Neural cell (in vitro differentiated cells): ENCODE results near the gene EN1. TPM values are rescaled to one million over a fixed set of nuclear protein-coding genes. Genes with fewer than 3 reads are reported as not detected.

ENCODE experiments used
- H2AFZ ChIP-seq: fragments of 200-600, 300-800 bp; sonication (generic), shearing (Covaris generic); 2 replicates; pipeline ENCODE4 v1.6.0; 2014; ENCODE audit warnings: low read depth, mild to moderate bottlenecking, antibody characterized with exemption, low read length, moderate library complexity
- H3F3A ChIP-seq: fragments of 200-600 bp; shearing (Covaris generic); 2 replicates; pipeline ENCODE4 v1.6.1; 2016; ENCODE audit warnings: mild to moderate bottlenecking, moderate library complexity, mixed read lengths, antibody characterized with exemption, low read length; ENCODE audit not compliant: insufficient read depth, poor library complexity, severe bottlenecking
- H3K27ac ChIP-seq: fragments of 200-600, 300-800 bp; sonication (generic), shearing (Covaris generic); 2 replicates; pipeline ENCODE4 v1.5.1; 2014; ENCODE audit warnings: mild to moderate bottlenecking, low read length, moderate library complexity
- H3K27me3 ChIP-seq: fragments of 300-800, 200-600 bp; sonication (generic), shearing (Covaris generic); 2 replicates; pipeline ENCODE4 v1.6.0; 2014; ENCODE audit warnings: mild to moderate bottlenecking, low read depth, low read length, moderate library complexity; ENCODE audit not compliant: insufficient read depth
- H3K36me3 ChIP-seq: fragments of 300-800, 200-600 bp; sonication (generic), shearing (Covaris generic); 2 replicates; pipeline ENCODE4 v1.5.1; 2014; ENCODE audit warnings: mild to moderate bottlenecking, antibody characterized with exemption, low read length, moderate library complexity; ENCODE audit not compliant: insufficient read depth
- H3K4me2 ChIP-seq: fragments of 300-800, 200-600 bp; sonication (generic), shearing (Covaris generic); 2 replicates; pipeline ENCODE4 v1.6.0; 2014; ENCODE audit warnings: mild to moderate bottlenecking, low read length
- H3K4me3 ChIP-seq: fragments of 300-800, 200-600 bp; sonication (generic), shearing (Covaris generic); 2 replicates; pipeline ENCODE4 v1.5.1; 2014; ENCODE audit warnings: mild to moderate bottlenecking, low read length, moderate library complexity
- H3K79me2 ChIP-seq: fragments of 200-600 bp; shearing (Covaris generic); replicated peaks from 2 replicates; pipeline ENCODE4 v1.6.0; 2014; ENCODE audit warnings: mild to moderate bottlenecking, low read length, moderate library complexity; ENCODE audit not compliant: insufficient read depth
- H3K9ac ChIP-seq: fragments of 300-800, 200-600 bp; sonication (generic), shearing (Covaris generic); 2 replicates; pipeline ENCODE4 v1.6.1; 2016; ENCODE audit warnings: mild to moderate bottlenecking, low read length, mixed read lengths
- H3K9me2 ChIP-seq: fragments of 200-600 bp; shearing (Covaris generic); 2 replicates; pipeline ENCODE4 v1.6.1; 2016; ENCODE audit warnings: mild to moderate bottlenecking, low read length, mixed read lengths; ENCODE audit not compliant: insufficient read depth
- H3K9me3 ChIP-seq: fragments of 200-600, 300-800 bp; sonication (generic), shearing (Covaris generic); 2 replicates; pipeline ENCODE4 v1.6.1; 2016; ENCODE audit warnings: mild to moderate bottlenecking, mixed run types, low read length, moderate library complexity, mixed read lengths
- H4K20me1 ChIP-seq: fragments of 200-600 bp; shearing (Covaris generic); 2 replicates; pipeline ENCODE4 v1.6.1; 2016; ENCODE audit warnings: mild to moderate bottlenecking, mixed run types; ENCODE audit not compliant: insufficient read depth
- CTCF ChIP-seq: fragments of 450-650 bp; IDR thresholded peaks from 2 replicates; pipeline ENCODE4 v1.5.1; 2014; ENCODE audit warnings: antibody characterized with exemption, mild to moderate bottlenecking, moderate library complexity; ENCODE audit not compliant: poor library complexity, severe bottlenecking
- EP300 ChIP-seq: fragments of 450-650 bp; conservative IDR thresholded peaks from 2 replicates; pipeline ENCODE4 v1.6.1; 2014; ENCODE audit warnings: antibody characterized with exemption, mild to moderate bottlenecking, moderate library complexity; ENCODE audit not compliant: poor library complexity, severe bottlenecking
- EZH2 ChIP-seq: fragments of 200-600, 300-800 bp; shearing (Covaris generic), sonication (generic); IDR thresholded peaks from 2 replicates; pipeline ENCODE4 v1.6.1; 2014; ENCODE audit warnings: antibody characterized with exemption, low read length, borderline replicate concordance, mild to moderate bottlenecking; ENCODE audit not compliant: insufficient read depth, poor library complexity, severe bottlenecking
- MXI1 ChIP-seq: fragments of 450-650 bp; conservative IDR thresholded peaks from 2 replicates; pipeline ENCODE4 v1.6.1; 2014; ENCODE audit warnings: antibody characterized with exemption, mild to moderate bottlenecking; ENCODE audit not compliant: poor library complexity, severe bottlenecking
- POLR2AphosphoS5 ChIP-seq: IDR thresholded peaks from 2 replicates; pipeline ENCODE4 v1.6.1; 2012
- RAD21 ChIP-seq: fragments of 450-650 bp; conservative IDR thresholded peaks from 2 replicates; pipeline ENCODE4 v1.6.1; 2014; ENCODE audit warnings: antibody characterized with exemption, mild to moderate bottlenecking, moderate library complexity
- SMC3 ChIP-seq: fragments of 450-650 bp; conservative IDR thresholded peaks from 2 replicates; pipeline ENCODE4 v1.6.1; 2014; ENCODE audit warnings: antibody characterized with exemption, mild to moderate bottlenecking, moderate library complexity; ENCODE audit not compliant: poor library complexity
- TAF1 ChIP-seq: IDR thresholded peaks from 2 replicates; pipeline ENCODE4 v1.6.1; 2012; ENCODE audit warnings: low read depth
- polyA plus RNA-seq: library from polyadenylated mRNA; depleted of rRNA; stranded (reverse); fragments of >200 nt; gene quantifications from 2 replicates; pipeline ENCODE4 v1.2.3, GENCODE V29; 2014
- TF ChIP-seq, protein P1 (sequence below): IDR thresholded peaks from 2 replicates; pipeline ENCODE4 v1.6.1; 2012; ENCODE audit warnings: borderline replicate concordance

The EN1 gene
- polyA plus RNA-seq, 1 donor from 2014 or later: not detected

GRCh38 chr2:118859157-118859770, 11.8 kb upstream of the EN1 start:
- no peaks in the 10 kb centered on the region for H3K9me2 ChIP-seq
- H3K4me2 ChIP-seq: no peak overlapping the region
- no peaks in the 10 kb centered on the region for H3K79me2 ChIP-seq
- no peaks in the 10 kb centered on the region for H4K20me1 ChIP-seq
- H3K4me3 ChIP-seq: no peak overlapping the region
- H3K9ac ChIP-seq: no peak overlapping the region
- H3K27me3 ChIP-seq: peaks cover 99% of the 10 kb centered on the region
- H2AFZ ChIP-seq: no peak overlapping the region
- no peaks in the 10 kb centered on the region for H3K36me3 ChIP-seq
- H3F3A ChIP-seq: no peaks in the 10 kb centered on the region
- no peak overlapping the region for H3K27ac ChIP-seq
- TF ChIP-seq MXI1 (no peak), EZH2 (peak; percentile 86)
- H3K9me3 ChIP-seq: peaks cover 5% of the 10 kb centered on the region

- Histone ChIP-seq H3K9me3 (peaks cover 5% of the 10 kb centered on the region), H3K4me2 (no peak overlapping the region), H3F3A (no peaks in the 10 kb centered on the region), H3K9me2 (no peaks in the 10 kb centered on the region), H3K9ac (no peak overlapping the region), H3K27ac (no peak overlapping the region), H2AFZ (no peak overlapping the region), H3K36me3 (no peaks in the 10 kb centered on the region), H4K20me1 (no peaks in the 10 kb centered on the region), H3K27me3 (peaks cover 99% of the 10 kb centered on the region), H3K79me2 (no peaks in the 10 kb centered on the region), H3K4me3 (no peak overlapping the region)
- peak; percentile 82 for TF ChIP-seq EZH2
- no peak for TF ChIP-seq CTCF
- no peak for TF ChIP-seq EP300
- no peak for TF ChIP-seq TAF1
- no peak for TF ChIP-seq SMC3
- no peak for TF ChIP-seq RAD21
- TF ChIP-seq, protein P1, sequence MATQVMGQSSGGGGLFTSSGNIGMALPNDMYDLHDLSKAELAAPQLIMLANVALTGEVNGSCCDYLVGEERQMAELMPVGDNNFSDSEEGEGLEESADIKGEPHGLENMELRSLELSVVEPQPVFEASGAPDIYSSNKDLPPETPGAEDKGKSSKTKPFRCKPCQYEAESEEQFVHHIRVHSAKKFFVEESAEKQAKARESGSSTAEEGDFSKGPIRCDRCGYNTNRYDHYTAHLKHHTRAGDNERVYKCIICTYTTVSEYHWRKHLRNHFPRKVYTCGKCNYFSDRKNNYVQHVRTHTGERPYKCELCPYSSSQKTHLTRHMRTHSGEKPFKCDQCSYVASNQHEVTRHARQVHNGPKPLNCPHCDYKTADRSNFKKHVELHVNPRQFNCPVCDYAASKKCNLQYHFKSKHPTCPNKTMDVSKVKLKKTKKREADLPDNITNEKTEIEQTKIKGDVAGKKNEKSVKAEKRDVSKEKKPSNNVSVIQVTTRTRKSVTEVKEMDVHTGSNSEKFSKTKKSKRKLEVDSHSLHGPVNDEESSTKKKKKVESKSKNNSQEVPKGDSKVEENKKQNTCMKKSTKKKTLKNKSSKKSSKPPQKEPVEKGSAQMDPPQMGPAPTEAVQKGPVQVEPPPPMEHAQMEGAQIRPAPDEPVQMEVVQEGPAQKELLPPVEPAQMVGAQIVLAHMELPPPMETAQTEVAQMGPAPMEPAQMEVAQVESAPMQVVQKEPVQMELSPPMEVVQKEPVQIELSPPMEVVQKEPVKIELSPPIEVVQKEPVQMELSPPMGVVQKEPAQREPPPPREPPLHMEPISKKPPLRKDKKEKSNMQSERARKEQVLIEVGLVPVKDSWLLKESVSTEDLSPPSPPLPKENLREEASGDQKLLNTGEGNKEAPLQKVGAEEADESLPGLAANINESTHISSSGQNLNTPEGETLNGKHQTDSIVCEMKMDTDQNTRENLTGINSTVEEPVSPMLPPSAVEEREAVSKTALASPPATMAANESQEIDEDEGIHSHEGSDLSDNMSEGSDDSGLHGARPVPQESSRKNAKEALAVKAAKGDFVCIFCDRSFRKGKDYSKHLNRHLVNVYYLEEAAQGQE: no peak
- no peak for TF ChIP-seq MXI1
- peak; percentile 19 for TF ChIP-seq POLR2AphosphoS5
These were observed 11.2 kb upstream of the EN1 start for GRCh38 chr2:118858485-118859156.
